ENCODE results near the gene COPA.

- no peak for TF ChIP-seq CTCF (IDR thresholded peaks at IDR 0.05 in 4 of 5, conservative IDR thresholded peaks at IDR 0.05 in 1 of 5)
- no peak for TF ChIP-seq POLR2A (IDR thresholded peaks at IDR 0.05)
These were observed 33.5 kb downstream of the COPA start for GRCh38 chr1:160309571-160309970.

Data from gastrocnemius medialis (tissue), 4 donors.